B cell (primary cell): ENCODE data around the gene OR3A2.
"Not testable (repeated sequence)": the region's sequence is repeated elsewhere in the genome, so short reads cannot be mapped to it uniquely, and the experiment has no call there.

Experiments
- EZH2 ChIP-seq: IDR thresholded peaks from 2 replicates; pipeline ENCODE4 v1.6.1; 2012; ENCODE audit warnings: borderline replicate concordance, low read depth, mild to moderate bottlenecking, moderate library complexity, low read length; ENCODE audit not compliant: insufficient read depth, poor library complexity, severe bottlenecking
- TF ChIP-seq, protein P1 (sequence below): fragments of 200-600 bp; IDR thresholded peaks from one replicate; pipeline ENCODE4 v1.8.0; 2022; ENCODE audit warnings: antibody characterized with exemption, mild to moderate bottlenecking

DNA sequence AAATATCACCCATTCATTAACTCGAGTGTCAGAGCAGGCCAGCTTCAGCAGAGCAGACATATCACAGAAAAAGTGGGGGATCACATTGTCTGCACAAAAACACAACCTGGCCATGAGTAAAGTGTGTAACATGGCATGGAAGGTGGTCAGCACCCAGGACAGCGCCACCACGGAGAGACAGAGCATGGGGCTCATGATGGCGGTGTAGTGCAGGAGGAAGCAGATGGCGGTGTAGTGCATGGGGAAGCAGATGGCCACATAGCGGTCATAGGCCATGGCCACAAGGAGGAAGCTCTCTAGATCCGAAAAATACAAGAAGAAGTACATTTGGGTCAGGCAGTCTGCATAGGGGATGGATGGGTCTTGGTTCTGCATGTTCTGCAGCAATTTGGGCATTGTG, 47.1 kb upstream of the OR3A2 start:
- TF ChIP-seq, protein P1, sequence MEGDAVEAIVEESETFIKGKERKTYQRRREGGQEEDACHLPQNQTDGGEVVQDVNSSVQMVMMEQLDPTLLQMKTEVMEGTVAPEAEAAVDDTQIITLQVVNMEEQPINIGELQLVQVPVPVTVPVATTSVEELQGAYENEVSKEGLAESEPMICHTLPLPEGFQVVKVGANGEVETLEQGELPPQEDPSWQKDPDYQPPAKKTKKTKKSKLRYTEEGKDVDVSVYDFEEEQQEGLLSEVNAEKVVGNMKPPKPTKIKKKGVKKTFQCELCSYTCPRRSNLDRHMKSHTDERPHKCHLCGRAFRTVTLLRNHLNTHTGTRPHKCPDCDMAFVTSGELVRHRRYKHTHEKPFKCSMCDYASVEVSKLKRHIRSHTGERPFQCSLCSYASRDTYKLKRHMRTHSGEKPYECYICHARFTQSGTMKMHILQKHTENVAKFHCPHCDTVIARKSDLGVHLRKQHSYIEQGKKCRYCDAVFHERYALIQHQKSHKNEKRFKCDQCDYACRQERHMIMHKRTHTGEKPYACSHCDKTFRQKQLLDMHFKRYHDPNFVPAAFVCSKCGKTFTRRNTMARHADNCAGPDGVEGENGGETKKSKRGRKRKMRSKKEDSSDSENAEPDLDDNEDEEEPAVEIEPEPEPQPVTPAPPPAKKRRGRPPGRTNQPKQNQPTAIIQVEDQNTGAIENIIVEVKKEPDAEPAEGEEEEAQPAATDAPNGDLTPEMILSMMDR = not testable (repeated sequence)
- not testable (repeated sequence) for TF ChIP-seq EZH2
